COLO829 (cell line): ENCODE data around the gene TM4SF5.
A peak's percentile ranks its signal among the peaks of the same experiment; 100 is the strongest.
"Not testable (repeated sequence)": the region's sequence is repeated elsewhere in the genome, so short reads cannot be mapped to it uniquely, and the experiment has no call there.

Experiments
- DNase-seq: peaks from one replicate; pipeline ENCODE4 v3.0.0; 2012; ENCODE audit warnings: low spot score

TM4SF5 gene

DNA sequence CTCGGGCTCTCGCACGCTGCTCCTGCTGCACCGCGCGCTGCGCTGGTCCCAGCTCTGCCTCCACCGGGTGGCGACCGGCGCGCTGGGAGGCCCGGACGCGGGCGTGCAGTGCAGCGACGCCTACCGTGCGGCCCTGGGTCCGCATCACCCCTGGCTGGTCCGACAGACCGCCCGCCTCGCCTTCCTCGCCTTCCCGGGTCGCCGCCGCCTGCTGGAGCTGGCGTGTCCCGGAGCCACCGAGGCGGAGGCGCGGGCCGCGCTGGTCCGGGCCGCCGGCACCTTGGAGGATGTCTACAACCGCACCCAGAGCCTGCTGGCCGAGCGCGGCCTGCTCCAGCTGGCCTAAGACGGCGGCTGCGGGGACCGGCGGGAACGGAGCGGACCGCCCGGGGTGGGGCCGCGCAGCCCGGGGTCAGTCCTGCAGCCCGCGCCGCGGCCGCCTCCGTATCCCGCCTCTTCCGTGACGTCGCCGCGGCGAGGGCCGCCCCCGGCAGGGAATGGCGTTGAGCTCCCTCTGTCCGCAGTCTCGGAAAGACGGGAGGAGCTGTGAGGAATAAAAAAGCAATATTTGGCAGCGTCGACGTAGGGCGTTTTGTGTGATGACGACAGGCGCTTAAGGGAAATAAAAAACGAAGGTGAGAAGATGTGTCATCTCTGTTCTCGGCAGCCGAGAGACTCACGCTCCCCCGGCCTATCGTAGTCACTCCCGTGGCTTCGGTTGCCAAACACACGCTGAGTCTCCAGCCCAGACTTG is 18.4 kb downstream of the TM4SF5 start:
- peak; percentile 84 for DNase-seq

DNA sequence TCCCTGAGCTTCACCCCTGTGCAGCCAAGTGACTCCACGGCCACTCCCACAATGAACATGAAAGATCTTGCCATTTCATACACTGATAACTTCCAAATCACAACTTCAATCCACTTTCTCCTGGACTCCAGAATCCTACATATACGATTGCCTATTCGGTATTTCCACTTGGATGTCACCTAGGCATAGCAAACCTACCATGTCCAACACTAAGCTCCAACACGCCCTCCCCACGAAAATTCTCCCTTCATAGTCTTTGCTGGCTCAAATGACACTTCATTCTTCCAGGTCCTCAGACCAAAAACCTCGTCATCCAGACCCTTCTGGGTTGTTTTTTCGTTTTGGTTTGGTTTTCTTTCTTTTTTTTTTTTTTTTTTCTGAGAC is 19.0 kb downstream of the TM4SF5 start:
- no peak for DNase-seq

DNA sequence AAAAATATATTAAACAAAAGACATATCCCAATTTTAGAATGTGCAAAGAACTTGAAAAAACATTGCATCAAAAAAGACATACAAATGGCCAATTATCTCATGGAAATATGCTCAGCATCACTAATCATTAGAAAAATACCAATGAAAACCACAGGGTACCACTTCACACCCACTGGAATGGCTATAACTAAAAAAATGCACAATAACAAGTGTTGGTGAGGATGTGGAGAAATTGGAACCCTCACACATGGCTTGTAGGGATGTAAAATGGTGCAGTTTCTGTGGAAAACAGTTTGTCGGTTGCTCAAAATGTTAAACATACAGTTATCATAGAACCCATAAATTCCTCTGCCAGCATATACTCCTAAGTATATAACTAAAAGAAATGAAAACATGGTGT is 23.5 kb downstream of the TM4SF5 start:
- DNase-seq, result no peak

DNA sequence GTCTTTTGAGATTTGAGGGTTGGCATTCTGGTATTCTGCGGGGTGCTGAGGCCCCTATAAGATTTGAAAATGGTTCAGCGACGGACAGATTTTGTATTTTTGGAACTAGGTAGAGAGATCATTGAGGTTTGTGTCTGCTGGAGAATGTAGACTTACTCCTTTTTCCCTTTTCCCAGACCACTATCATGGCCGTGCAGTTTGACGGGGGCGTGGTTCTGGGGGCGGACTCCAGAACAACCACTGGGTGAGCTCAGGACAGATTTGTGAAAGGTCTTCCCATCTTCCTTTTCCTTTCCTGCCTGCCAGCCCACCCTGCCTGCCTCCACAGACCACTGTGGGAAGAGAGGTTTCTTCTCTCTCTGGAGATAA is 24.9 kb downstream of the TM4SF5 start:
- DNase-seq, result peak; percentile 63

DNA sequence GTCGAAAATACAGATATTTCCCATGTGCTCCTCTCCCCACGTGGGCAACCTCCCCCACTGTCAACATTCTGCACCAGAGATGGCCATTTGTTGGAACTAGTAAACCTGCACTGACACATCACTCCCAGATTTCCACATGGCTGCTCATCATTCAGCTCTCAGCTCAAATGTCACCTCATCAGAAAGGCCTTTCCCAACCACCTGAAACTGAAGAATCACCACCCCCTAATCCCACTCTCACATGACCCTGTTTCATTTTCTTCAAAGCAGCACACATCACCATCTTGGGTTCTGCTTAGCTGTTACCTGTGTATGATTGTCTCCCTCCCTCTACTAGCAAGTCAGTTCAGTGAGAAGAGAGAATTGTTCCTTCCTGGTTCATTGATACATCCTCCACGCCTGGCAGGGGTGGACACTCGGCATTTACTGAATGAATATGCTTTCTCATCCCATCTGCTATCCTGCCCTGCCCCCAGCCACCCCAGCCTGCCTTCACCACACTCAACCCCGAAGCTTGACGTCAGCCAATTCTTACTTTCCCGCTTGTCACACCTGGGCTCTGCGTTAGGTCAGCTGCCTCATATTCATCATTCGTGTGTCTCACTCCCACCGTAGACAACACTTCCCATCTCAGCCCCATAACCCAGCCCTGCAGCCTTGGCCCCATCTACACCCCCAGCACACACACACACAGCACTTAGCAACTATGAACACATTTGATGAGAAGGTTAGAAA is 28.9 kb downstream of the TM4SF5 start:
- DNase-seq, result no peak

DNA sequence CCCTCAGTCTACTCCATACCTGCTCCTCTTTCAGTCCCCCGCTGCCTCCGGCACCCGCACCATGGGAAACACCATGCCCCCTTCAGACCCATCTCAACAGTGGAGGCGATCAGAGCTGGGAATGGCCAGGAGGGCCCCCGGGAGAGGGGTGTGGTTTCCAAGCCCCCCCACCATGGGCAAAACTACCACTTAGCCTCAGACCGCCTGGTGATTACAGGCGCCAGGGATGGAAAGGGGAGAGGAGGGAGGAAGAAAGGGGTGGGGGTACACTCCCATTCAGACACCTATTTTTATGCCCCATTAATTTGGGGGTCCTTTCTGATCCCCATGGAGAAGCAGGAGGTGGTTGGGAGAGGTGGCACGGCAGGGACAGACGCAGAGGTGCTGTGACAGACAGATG is 30.5 kb downstream of the TM4SF5 start, which contains the start of gene C17orf114:
Gene C17orf114, minus strand, starts transcription at position 101 of the 400 bp plus-strand sequence.
- DNase-seq, result no peak

DNA sequence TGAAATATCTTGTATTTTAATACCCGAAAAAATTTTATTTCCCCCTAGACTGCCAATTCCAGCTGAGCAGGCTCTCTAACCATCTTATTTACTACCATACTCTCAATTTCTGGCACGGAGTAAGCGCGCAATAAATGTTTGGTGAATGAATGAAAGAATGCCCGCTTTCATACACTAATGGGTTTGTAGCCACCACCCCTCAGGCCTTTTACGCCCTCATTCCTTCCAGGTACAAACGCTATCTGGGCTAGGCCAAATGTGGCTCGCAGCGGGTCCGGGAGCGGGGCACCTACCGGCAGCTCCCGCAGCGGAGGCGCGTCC is 34.7 kb downstream of the TM4SF5 start:
- DNase-seq, result peak; percentile 59

DNA sequence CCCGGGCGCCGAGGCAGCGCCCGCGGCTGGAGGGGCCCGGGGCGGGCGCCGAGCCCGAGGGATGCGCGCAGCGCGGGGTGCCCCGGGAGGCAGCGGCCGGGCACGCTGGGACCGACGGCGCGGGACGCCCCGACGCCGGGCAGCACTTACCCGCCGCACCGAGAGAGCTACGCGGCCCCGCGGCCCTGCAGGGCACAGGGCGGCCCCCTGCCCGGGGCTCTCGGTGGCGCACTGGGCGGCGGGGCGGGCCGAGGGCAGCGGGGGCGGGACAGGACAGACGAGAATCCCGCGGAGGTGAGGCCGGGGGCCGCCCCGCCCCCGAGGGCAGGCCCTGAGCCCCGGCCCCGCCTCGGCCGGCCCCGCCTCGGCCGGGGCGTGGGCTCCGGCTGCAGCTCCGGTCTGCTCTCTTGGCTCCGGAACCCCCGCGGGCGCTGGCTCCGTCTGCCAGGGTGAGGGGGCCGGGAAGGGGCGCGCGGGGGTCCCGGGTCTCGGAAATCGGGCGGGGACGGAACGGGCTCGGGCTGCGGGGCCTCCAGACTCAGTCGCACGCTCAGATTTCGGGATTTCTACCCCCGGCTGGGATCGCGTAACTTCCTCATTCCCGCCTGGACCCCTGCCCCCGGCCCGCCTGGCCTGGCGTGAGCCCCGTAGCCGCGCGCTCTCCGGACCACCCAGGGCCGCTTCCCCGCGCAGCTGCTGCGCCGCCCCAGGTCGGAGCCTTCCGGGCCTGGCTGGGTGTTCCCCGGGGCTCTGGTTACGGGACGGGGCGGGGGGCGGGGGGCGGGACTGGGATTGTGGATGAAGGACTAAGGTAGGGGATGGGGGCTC is 35.3 kb downstream of the TM4SF5 start, which contains the start of gene PLD2:
Gene PLD2, plus strand, starts transcription at position 376 of the 828 bp plus-strand sequence. CDS start 621 bp downstream, outside the sequence.
- DNase-seq, result peak; percentile 92

DNA sequence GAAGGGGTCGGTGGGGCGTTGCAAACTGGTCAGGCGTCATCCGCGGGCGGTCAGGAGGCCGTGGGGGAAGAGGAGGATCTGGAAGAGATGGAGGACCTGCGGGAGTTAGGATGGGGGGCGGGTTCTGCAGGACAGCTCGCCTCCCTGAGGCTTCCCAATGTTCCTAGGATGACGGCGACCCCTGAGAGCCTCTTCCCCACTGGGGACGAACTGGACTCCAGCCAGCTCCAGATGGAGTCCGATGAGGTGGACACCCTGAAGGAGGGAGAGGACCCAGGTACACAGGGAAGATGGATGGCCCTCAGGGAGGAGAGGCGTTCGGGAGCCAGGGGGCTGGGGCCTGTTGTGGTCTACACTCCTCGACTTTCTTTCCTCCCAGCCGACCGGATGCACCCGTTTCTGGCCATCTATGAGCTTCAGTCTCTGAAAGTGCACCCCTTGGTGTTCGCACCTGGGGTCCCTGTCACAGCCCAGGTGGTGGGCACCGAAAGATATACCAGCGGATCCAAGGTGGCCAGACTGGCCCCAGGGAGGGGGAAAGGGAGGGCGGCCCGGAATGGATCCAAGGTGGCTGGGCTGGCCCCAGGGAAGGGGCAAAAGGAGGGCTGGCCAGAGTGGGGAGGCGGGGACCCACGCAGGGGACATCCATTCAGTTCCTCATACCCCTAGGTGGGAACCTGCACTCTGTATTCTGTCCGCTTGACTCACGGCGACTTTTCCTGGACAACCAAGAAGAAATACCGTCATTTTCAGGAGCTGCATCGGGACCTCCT is 36.1 kb downstream of the TM4SF5 start:
- DNase-seq, result no peak

DNA sequence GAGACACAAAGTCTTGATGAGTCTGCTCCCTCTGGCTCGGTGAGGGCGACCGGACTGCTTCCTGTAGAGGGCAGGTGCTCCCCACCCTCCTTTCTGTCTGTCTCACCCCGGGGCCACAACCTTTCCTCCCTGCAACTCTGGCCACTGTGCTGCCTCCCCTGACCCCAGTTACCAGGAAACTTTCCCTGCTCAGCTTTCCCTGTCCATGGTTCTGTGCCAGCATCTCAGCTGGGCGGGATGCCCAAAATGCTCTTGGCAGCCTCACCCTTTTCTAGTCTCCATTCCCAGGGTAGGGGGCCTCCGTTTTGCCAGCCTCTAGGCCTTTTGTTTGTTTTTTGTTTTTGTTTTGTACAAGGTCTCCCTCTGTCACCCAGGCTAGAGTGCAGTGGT is 36.7 kb downstream of the TM4SF5 start:
- DNase-seq, result no peak

DNA sequence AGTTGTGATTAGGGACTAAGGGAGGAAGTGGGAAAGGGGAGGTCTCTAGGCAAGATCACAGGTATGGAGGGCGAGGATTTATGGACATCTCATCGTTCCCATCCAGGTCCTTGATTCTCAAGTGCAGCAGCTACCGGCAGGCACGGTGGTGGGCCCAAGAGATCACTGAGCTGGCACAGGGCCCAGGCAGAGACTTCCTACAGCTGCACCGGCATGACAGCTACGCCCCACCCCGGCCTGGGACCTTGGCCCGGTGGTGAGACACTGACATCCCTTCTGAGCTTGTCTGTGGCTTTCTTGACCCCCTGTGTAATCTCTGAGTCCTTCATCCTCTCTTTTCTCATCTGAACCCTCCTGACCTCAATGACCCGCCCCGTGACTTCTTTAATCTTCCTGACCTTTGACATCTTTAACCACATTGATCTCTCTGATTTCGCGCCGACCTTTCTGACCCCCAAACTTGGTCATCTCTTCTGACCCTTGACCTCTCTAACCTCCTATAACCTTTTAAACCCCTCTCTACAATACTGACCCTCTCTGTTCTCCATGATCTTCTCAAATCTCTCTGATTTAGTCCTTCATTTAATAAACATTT is 39.1 kb downstream of the TM4SF5 start:
- DNase-seq, result no peak

DNA sequence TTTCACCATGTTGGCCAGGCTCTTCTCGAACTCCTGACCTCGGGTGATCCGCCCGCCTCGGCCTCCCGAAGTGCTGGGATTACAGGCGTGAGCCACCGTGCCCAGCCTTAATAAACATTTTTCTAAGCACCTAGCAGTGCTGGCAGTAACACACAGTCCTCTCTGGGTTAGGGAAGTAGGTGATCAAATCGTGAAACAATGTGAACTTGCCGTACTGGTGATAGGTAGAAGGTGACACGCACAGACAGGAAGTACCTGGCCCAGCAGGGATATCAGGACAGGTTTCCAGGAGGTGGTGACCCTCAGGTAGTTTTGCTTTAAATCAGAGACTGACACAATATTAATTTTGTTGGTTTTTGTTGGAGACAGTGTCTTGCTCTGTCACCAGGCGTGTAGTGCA is 39.8 kb downstream of the TM4SF5 start:
- DNase-seq, result no peak

DNA sequence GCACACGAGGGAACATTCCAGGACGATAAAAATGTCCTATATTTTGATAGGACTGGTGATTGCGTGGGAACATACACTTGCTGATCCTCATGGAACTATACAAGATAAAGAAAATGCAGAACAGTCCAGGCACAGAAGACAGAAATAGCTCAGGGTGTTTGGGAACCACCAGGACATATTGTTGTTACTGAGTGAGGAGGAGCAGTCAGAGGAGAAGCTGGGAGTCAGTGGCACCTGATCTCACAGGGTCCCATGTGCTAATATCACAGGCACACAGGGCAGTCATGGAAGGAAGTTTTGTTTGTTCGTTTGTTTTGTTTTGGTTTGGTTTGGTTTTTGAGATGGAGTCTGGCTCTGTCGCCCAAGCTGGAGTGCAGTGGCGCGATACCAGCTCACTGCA is 41.0 kb downstream of the TM4SF5 start:
- DNase-seq, result no peak

DNA sequence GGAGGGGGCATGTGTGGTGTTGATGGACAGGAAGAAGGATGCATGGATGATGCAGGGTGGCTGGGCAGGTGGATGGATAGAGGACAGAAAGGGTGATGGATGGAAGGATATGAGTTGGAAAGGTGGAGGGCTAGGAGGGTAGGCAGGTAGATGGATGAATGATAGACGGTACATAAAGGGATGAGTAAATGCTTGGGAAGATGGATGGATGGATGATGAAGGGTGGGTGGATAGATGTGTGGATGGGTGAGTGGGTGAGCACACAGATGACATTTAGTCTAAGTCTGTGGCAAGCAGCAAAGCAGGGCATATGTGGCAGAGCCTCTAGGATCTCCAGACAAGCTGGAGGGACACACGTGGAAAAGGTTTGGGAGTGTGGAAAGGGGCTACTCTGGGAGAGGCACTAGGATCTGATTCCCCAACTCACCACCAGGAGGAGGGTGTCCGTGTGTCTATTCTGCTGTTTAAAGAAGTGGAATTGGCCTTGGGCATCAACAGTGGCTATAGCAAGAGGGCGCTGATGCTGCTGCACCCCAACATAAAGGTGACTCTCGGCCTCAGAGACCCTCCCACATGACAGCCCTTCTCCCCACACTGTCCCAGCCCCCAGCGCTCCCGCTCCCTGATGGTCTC is 43.5 kb downstream of the TM4SF5 start:
- no peak for DNase-seq

DNA sequence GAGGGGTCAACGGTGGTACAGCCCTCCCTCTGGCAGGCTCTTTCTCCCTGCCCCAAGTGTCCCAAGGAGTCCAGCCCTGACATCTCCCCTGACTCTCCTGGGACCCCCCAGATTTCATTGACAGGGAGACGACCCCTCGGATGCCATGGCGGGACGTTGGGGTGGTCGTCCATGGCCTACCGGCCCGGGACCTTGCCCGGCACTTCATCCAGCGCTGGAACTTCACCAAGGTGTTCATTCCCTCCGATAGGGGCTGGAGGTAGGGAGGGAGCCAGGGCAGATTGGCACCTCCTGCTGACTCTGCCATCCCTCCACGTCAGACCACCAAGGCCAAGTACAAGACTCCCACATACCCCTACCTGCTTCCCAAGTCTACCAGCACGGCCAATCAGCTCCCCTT is 45.1 kb downstream of the TM4SF5 start:
- no peak for DNase-seq

DNA sequence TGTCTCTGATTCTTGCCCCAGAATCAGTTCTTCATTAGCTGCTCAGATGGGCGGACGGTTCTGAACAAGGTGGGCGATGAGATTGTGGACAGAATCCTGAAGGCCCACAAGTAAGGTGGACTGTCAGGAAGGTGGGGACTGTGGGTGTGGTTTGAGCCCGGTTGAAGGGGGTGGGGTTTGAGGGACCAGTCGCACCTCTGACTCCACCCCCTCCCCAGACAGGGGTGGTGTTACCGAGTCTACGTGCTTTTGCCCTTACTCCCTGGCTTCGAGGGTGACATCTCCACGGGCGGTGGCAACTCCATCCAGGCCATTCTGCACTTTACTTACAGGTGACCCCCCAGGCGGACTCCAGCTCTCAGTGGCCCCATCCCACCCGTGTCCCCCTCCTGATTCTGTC is 46.6 kb downstream of the TM4SF5 start:
- DNase-seq, result no peak

DNA sequence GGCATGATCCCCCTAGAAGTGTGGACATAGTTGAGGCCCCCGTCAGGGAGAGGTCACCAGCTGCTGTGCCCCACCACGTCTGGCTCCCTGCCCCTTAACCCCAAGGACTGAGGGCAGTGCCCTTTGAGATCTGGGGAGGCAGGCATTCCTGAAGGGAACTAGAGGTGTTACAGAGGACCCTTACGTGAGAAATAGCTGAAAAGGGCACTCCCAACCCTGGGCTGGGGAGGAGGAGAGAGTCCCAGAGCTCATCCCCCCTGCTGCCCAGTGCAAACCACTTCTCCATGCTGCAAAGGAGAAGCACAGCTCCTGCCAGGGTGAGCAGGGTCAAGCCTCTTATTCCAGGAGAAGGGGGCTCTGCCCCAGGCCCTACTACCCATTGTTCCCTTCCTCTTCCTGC is 51.1 kb downstream of the TM4SF5 start:
- no peak for DNase-seq

DNA sequence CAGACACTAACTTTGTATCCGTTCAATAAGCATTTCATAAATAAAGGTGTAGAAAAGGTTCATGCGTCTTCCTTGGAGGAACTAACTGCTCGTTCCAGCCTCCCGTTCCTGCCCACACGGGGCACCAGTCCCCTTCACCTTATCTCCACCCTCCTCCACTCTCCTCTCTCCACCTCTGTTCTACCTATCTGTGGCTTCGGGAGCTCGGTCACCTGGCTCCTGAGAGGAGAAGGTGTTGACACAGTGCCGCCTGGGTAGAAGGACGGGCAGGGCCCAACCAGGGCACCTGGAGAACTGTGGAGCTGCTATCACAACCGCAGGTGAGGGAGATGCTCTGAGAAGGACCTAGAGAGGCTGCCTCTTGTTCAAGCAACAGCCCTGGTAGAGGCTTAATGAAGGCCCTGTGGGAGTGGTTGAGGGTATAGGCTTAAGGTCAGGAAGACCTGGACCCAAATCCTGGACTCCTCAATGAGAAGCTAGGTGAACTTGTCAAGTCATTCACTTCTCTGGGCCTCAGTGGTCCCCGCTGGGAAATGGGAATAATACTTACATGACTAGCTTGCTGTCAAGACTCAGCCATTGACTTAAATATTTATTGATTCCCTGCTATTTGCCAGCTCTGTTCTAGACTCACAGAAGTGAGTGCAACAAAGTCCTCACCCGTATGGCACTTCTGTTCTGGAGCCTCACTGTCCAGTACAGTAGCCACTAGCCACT is 51.8 kb downstream of the TM4SF5 start:
- no peak for DNase-seq

DNA sequence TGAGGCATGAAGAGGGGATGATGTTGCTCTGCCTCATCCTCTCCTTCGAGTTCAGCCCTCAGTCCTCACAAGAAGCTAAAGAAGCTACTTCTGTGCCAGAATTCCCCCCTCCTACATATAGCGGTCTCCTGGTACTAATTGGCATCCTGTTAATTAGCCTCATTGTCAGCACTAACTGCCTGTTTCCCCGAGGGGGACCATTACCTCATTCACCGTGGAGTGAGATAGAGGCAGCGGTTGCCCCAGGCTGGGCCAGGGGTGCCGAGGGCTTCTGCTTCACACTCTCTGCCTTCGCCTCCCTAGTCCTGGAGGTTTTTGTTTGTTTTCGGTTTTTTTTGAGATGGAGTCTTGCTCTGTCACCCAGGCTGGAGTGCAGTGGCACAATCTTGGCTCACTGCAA is 55.7 kb downstream of the TM4SF5 start:
- no peak for DNase-seq

DNA sequence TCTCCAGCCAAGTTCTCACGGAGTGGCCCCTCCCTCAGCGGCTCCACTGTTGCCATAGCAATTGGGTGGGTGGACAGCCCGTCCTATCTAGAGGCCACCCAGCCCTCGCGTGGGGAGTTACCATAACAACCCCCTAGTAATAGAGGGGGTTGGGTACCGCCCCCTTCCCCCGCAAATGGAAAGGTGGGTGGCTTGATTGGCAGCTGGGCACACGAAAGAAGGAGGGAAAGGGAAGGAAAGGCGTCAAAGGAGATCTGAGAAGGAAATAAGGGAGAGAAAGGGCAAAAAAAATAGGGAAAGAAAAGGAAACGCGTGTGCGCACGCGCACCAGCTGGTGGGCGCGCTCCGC is 61.1 kb downstream of the TM4SF5 start:
- DNase-seq, result not testable (repeated sequence)
